HL-60 (cell line): ENCODE data around the gene TGM2.

Experiments used
- TF ChIP-seq, protein P1 (sequence below): IDR thresholded peaks from one replicate; pipeline ENCODE4 v1.5.1; 2011; ENCODE audit warnings: low read length, control low read depth, inconsistent platforms; ENCODE audit not compliant: insufficient read depth
- TF ChIP-seq, protein P2 (sequence below): IDR thresholded peaks from 2 replicates; pipeline ENCODE4 v1.6.1; 2012; ENCODE audit warnings: low read depth; ENCODE audit not compliant: insufficient replicate concordance

DNA sequence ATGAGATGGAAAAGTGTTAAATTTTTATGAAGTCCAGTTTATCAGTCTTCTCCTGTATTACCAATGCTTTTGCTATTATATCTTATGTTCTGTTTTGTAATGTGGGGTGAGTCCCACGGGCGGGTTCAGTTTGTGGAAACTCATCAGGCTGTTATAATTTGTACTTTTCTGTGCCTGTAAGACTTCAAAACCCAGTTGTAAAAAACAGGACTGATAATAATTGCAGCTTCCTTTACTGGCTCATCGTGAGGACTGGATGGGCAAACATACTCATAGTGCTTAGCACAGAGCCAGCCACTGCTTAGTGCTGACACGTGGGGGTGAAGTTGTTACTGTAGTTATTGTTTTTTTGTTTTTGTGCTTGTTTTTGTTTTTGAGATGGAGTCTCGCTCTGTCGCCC lies 45.6 kb downstream of the TGM2 start:
- TF ChIP-seq, protein P1, sequence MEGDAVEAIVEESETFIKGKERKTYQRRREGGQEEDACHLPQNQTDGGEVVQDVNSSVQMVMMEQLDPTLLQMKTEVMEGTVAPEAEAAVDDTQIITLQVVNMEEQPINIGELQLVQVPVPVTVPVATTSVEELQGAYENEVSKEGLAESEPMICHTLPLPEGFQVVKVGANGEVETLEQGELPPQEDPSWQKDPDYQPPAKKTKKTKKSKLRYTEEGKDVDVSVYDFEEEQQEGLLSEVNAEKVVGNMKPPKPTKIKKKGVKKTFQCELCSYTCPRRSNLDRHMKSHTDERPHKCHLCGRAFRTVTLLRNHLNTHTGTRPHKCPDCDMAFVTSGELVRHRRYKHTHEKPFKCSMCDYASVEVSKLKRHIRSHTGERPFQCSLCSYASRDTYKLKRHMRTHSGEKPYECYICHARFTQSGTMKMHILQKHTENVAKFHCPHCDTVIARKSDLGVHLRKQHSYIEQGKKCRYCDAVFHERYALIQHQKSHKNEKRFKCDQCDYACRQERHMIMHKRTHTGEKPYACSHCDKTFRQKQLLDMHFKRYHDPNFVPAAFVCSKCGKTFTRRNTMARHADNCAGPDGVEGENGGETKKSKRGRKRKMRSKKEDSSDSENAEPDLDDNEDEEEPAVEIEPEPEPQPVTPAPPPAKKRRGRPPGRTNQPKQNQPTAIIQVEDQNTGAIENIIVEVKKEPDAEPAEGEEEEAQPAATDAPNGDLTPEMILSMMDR = no peak
- TF ChIP-seq, protein P2, sequence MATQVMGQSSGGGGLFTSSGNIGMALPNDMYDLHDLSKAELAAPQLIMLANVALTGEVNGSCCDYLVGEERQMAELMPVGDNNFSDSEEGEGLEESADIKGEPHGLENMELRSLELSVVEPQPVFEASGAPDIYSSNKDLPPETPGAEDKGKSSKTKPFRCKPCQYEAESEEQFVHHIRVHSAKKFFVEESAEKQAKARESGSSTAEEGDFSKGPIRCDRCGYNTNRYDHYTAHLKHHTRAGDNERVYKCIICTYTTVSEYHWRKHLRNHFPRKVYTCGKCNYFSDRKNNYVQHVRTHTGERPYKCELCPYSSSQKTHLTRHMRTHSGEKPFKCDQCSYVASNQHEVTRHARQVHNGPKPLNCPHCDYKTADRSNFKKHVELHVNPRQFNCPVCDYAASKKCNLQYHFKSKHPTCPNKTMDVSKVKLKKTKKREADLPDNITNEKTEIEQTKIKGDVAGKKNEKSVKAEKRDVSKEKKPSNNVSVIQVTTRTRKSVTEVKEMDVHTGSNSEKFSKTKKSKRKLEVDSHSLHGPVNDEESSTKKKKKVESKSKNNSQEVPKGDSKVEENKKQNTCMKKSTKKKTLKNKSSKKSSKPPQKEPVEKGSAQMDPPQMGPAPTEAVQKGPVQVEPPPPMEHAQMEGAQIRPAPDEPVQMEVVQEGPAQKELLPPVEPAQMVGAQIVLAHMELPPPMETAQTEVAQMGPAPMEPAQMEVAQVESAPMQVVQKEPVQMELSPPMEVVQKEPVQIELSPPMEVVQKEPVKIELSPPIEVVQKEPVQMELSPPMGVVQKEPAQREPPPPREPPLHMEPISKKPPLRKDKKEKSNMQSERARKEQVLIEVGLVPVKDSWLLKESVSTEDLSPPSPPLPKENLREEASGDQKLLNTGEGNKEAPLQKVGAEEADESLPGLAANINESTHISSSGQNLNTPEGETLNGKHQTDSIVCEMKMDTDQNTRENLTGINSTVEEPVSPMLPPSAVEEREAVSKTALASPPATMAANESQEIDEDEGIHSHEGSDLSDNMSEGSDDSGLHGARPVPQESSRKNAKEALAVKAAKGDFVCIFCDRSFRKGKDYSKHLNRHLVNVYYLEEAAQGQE = no peak
